GM19023 (cell line): Measurements from ENCODE around the gene FADS3.
A peak's percentile ranks its signal among the peaks of the same experiment; 100 is the strongest.
"Not testable (repeated sequence)": the region's sequence is repeated elsewhere in the genome, so short reads cannot be mapped to it uniquely, and the experiment has no call there.

Experiments used
- ATAC-seq: cut with Tn5 transposase; IDR thresholded peaks from one replicate; pipeline ENCODE4 v1.9.1; 2021; ENCODE audit warnings: mild to moderate bottlenecking, moderate library complexity; ENCODE audit not compliant: unreplicated experiment

The FADS3 gene

GRCh38 chr11:61882267-61882666, 9.1 kb downstream of the FADS3 start:
- not testable (repeated sequence) for ATAC-seq

- ATAC-seq, result no peak
Measured at GRCh38 chr11:61881397-61881796, 9.9 kb downstream of the FADS3 start.

GRCh38 chr11:61880454-61880853, 10.9 kb downstream of the FADS3 start:
- no peak for ATAC-seq

- no peak for ATAC-seq
Measured at GRCh38 chr11:61880031-61880430, 11.3 kb downstream of the FADS3 start.

- ATAC-seq, result no peak
Measured at GRCh38 chr11:61879152-61879551, 12.2 kb downstream of the FADS3 start.

- ATAC-seq, result no peak
Measured at GRCh38 chr11:61875698-61876097, 15.6 kb downstream of the FADS3 start.

- ATAC-seq, result no peak
Measured at GRCh38 chr11:61874853-61875252, 16.5 kb downstream of the FADS3 start.

- no peak for ATAC-seq
Measured at GRCh38 chr11:61874377-61874809, 17.0 kb downstream of the FADS3 start.

GRCh38 chr11:61873588-61874376, 17.6 kb downstream of the FADS3 start:
- no peak for ATAC-seq

- ATAC-seq, result no peak
Measured at GRCh38 chr11:61872935-61873565, 18.3 kb downstream of the FADS3 start.

- peak; percentile 74 for ATAC-seq
Measured at GRCh38 chr11:61871158-61871597, 20.2 kb downstream of the FADS3 start.

GRCh38 chr11:61870541-61871031, 20.8 kb downstream of the FADS3 start:
- ATAC-seq, result no peak

- ATAC-seq, result no peak
Measured at GRCh38 chr11:61869708-61870451, 21.5 kb downstream of the FADS3 start.

GRCh38 chr11:61869429-61869707, 22.0 kb downstream of the FADS3 start:
- no peak for ATAC-seq

- ATAC-seq, result no peak
Measured at GRCh38 chr11:61868571-61869428, 22.5 kb downstream of the FADS3 start.

GRCh38 chr11:61866958-61867343, 24.4 kb downstream of the FADS3 start:
- no peak for ATAC-seq

GRCh38 chr11:61866231-61866957, 25.0 kb downstream of the FADS3 start:
- ATAC-seq, result no peak

GRCh38 chr11:61864814-61865775, 26.2 kb downstream of the FADS3 start:
- no peak for ATAC-seq

- no peak for ATAC-seq
Measured at GRCh38 chr11:61863548-61864081, 27.7 kb downstream of the FADS3 start.
